Ascending aorta (tissue), 2 donors: Measurements from ENCODE around the gene ZNF845. TPM values are rescaled to one million over a fixed set of nuclear protein-coding genes. Genes with fewer than 3 reads are reported as not detected.

Experiments
- DNase-seq, 2 donors: peaks; one replicate each; pipeline ENCODE4 v3.0.0-alpha.2; 2019; ENCODE audit warnings: low spot score in 2 of 2
- H3K27ac ChIP-seq, 2 donors: fragments of 200-600 bp; sonication (generic); one replicate each; pipeline ENCODE4 v1.5.1; 2016 to 2017; ENCODE audit warnings: mild to moderate bottlenecking in 1 of 2
- H3K27me3 ChIP-seq: fragments of 200-600 bp; sonication (generic); one replicate; pipeline ENCODE4 v1.5.1; 2017
- H3K36me3 ChIP-seq, 2 donors: fragments of 200-600 bp; sonication (generic); one replicate each; pipeline ENCODE4 v1.5.1; 2016
- H3K4me1 ChIP-seq, 2 donors: fragments of 200-600 bp; sonication (generic); one replicate each; pipeline ENCODE4 v1.5.1; 2016 to 2017; ENCODE audit warnings: mild to moderate bottlenecking in 1 of 2
- H3K4me3 ChIP-seq, 2 donors: fragments of 200-600 bp; sonication (generic); one replicate each; pipeline ENCODE4 v1.5.1; 2016 to 2017; ENCODE audit warnings: mild to moderate bottlenecking in 1 of 2
- H3K9me3 ChIP-seq, 2 donors: fragments of 200-600 bp; sonication (generic); one replicate each; pipeline ENCODE4 v1.5.1; 2016
- CTCF ChIP-seq, 3 experiments: fragments of 200-600 bp in 2 of 3; fragments of 450-650 bp in 1 of 3; sonication (generic) in 2 of 3; IDR thresholded peaks; one replicate each; pipeline ENCODE4 v1.5.1; 2016 to 2019; ENCODE audit warnings: antibody characterized with exemption in 3 of 3, mild to moderate bottlenecking in 1 of 3, moderate library complexity in 1 of 3
- intact Hi-C: fragments of 100-400 bp; cut with DNase I; formaldehyde crosslinking; loops from one replicate; pipeline ENCODE4 v1.15.1; 2023
- total RNA-seq: library from RNA; depleted of rRNA; stranded (reverse); fragments of >200 nt; gene quantifications from one replicate; pipeline ENCODE4 v1.1.0, GENCODE V29; 2016

ZNF845 gene
- total RNA-seq, 1 donor from 2014 or later = 3.1 TPM

- no peak overlapping the region for H3K27ac ChIP-seq
- intact Hi-C loops = no loop called here
- peaks cover 9 to 40% of the 10 kb centered on the region in 2 donors for H3K9me3 ChIP-seq
- no peak for TF ChIP-seq CTCF (IDR thresholded peaks at IDR 0.05)
- peaks cover 3 to 16% of the 10 kb centered on the region in 2 donors for H3K36me3 ChIP-seq
- DNase-seq = no peak
- no peak overlapping the region for H3K4me3 ChIP-seq
- H3K27me3 ChIP-seq = no peaks in the 10 kb centered on the region
- H3K4me1 ChIP-seq = no peaks in the 10 kb centered on the region
Measured at GRCh38 chr19:53388168-53388567, 54.6 kb downstream of the ZNF845 start.

GRCh38 chr19:53388904-53389303, 55.4 kb downstream of the ZNF845 start:
- H3K4me3 ChIP-seq = no peak overlapping the region
- peaks cover 3 to 16% of the 10 kb centered on the region in 2 donors for H3K36me3 ChIP-seq
- peaks cover 4 to 33% of the 10 kb centered on the region in 2 donors for H3K9me3 ChIP-seq
- intact Hi-C loops = no loop called here
- H3K4me1 ChIP-seq = peaks cover 0 to under 1% of the 10 kb centered on the region in 2 donors
- H3K27ac ChIP-seq = no peak overlapping the region
- no peak for TF ChIP-seq CTCF (IDR thresholded peaks at IDR 0.05)
- no peak for DNase-seq
- H3K27me3 ChIP-seq = no peaks in the 10 kb centered on the region

GRCh38 chr19:53389571-53389970, 56.0 kb downstream of the ZNF845 start:
- TF ChIP-seq CTCF (IDR thresholded peaks at IDR 0.05) = no peak

GRCh38 chr19:53389978-53390377, 56.4 kb downstream of the ZNF845 start:
- Histone ChIP-seq H3K9me3 (peaks cover 4 to 22% of the 10 kb centered on the region in 2 donors), H3K4me1 (peaks cover 0 to 3% of the 10 kb centered on the region in 2 donors), H3K36me3 (peaks cover 0 to 12% of the 10 kb centered on the region in 2 donors), H3K27ac (no peak overlapping the region), H3K27me3 (no peaks in the 10 kb centered on the region), H3K4me3 (no peak overlapping the region)
- intact Hi-C loops = no loop called here
- DNase-seq = no peak
- no peak for TF ChIP-seq CTCF (IDR thresholded peaks at IDR 0.05)

More at GRCh38 chr19:53389571-53389970, 56.0 kb downstream of the ZNF845 start:
- H3K4me3 ChIP-seq = no peak overlapping the region
- H3K4me1 ChIP-seq = peaks cover 0 to 3% of the 10 kb centered on the region in 2 donors
- peaks cover 2 to 16% of the 10 kb centered on the region in 2 donors for H3K36me3 ChIP-seq
- intact Hi-C loops = no loop called here
- H3K27ac ChIP-seq = no peak overlapping the region
- H3K27me3 ChIP-seq = no peaks in the 10 kb centered on the region
- H3K9me3 ChIP-seq = peaks cover 4 to 26% of the 10 kb centered on the region in 2 donors
- DNase-seq = no peak

- Histone ChIP-seq H3K27ac (peak overlapping the region; percentile 80 to 83), H3K27me3 (no peaks in the 10 kb centered on the region)
- intact Hi-C loops = loop anchor here (2.0 kb wide), 1 partner anchor 72 kb away; the partner anchor contains the start of gene ZNF813
Measured at GRCh38 chr19:53394522-53394973, 61.0 kb downstream of the ZNF845 start.

More at GRCh38 chr19:53394522-53394973, 61.0 kb downstream of the ZNF845 start:
- Histone ChIP-seq H3K36me3 (peaks cover 3 to 11% of the 10 kb centered on the region in 2 donors), H3K4me3 (peak overlapping the region; percentile 65 to 68), H3K9me3 (no peaks in the 10 kb centered on the region), H3K4me1 (peaks cover 0 to 13% of the 10 kb centered on the region in 2 donors)
- peak; percentile 9 to 77 for DNase-seq
- no peak for TF ChIP-seq CTCF (IDR thresholded peaks at IDR 0.05)
